Esophagus squamous epithelium (tissue), 4 donors: ENCODE results near the gene RNASEH2C.

Experiments used
- CTCF ChIP-seq, 6 experiments: fragments of 450-650 bp in 4 of 6; fragments of 200-600 bp in 2 of 6; sonication (generic) in 2 of 6; IDR thresholded peaks; one replicate each; pipeline ENCODE4 v1.5.1; 2016 to 2019; ENCODE audit warnings: antibody characterized with exemption in 6 of 6, mild to moderate bottlenecking in 4 of 6, moderate library complexity in 4 of 6
- POLR2A ChIP-seq, 4 donors: fragments of 450-650 bp; IDR thresholded peaks; one replicate each; pipeline ENCODE4 v1.6.1; 2017; ENCODE audit warnings: antibody characterized with exemption in 4 of 4, mild to moderate bottlenecking in 4 of 4, moderate library complexity in 3 of 4

GRCh38 chr11:65710421-65710820 is 10.2 kb downstream of the RNASEH2C start:
- TF ChIP-seq CTCF (IDR thresholded peaks at IDR 0.05) (no peak), POLR2A (IDR thresholded peaks at IDR 0.05) (no peak)
